Natural killer cell (primary cell): Measurements from ENCODE around the gene C14orf39. TPM values are rescaled to one million over a fixed set of nuclear protein-coding genes. Genes with fewer than 3 reads are reported as not detected.

ENCODE experiments used
- ATAC-seq, 3 donors: fragments of 150-1000 bp in 2 of 3; fragments of 200-7000 bp in 1 of 3; cut with Tn5 transposase; 1 replicate in 1 of 3; 2 replicates in 2 of 3; pipeline ENCODE4 v1.10.0; 2021; ENCODE audit warnings: mild to moderate bottlenecking in 2 of 3, moderate library complexity in 2 of 3
- DNase-seq, 2 donors: peaks; one replicate each; pipeline versions ENCODE4 v3.0.0 to v3.0.0-alpha.2; 2013 to 2021; ENCODE audit warnings: mixed read lengths in 1 of 2
- H3K27ac ChIP-seq: one replicate; pipeline ENCODE4 v1.5.1; 2013; ENCODE audit warnings: mild to moderate bottlenecking, low read length
- H3K27me3 ChIP-seq: one replicate; pipeline ENCODE4 v1.6.1; 2013; ENCODE audit warnings: low read length; ENCODE audit not compliant: control insufficient read depth, insufficient read depth
- H3K36me3 ChIP-seq: one replicate; pipeline ENCODE4 v1.6.1; 2013; ENCODE audit warnings: low read length; ENCODE audit not compliant: control insufficient read depth, insufficient read depth
- H3K4me1 ChIP-seq: one replicate; pipeline ENCODE4 v1.6.1; 2013; ENCODE audit warnings: low read length; ENCODE audit not compliant: control insufficient read depth, insufficient read depth
- H3K4me3 ChIP-seq: one replicate; pipeline ENCODE4 v1.5.1; 2013; ENCODE audit warnings: low read length
- H3K9me3 ChIP-seq: one replicate; pipeline ENCODE4 v1.6.1; 2013; ENCODE audit warnings: low read length; ENCODE audit not compliant: control insufficient read depth, insufficient read depth
- H3K27ac Mint-ChIP-seq, 2 donors: one replicate each; pipeline ENCODE4 v1.8.0; 2022; ENCODE audit warnings: mild to moderate bottlenecking in 2 of 2, mixed read lengths in 2 of 2, moderate library complexity in 1 of 2
- H3K27me3 Mint-ChIP-seq, 2 donors: one replicate each; pipeline ENCODE4 v1.8.0; 2022; ENCODE audit warnings: low read depth in 2 of 2, mixed read lengths in 2 of 2
- H3K36me3 Mint-ChIP-seq: one replicate; pipeline ENCODE4 v1.8.0; 2022; ENCODE audit warnings: mixed read lengths
- H3K4me1 Mint-ChIP-seq, 2 donors: one replicate each; pipeline ENCODE4 v1.8.0; 2022; ENCODE audit warnings: mixed read lengths in 2 of 2
- H3K4me3 Mint-ChIP-seq: one replicate; pipeline ENCODE4 v1.8.0; 2022; ENCODE audit warnings: mild to moderate bottlenecking, moderate library complexity, mixed read lengths
- H3K9me3 Mint-ChIP-seq, 2 donors: one replicate each; pipeline ENCODE4 v1.8.0; 2022; ENCODE audit warnings: mixed read lengths in 2 of 2
- CTCF ChIP-seq: fragments of 200-600 bp; IDR thresholded peaks from one replicate; pipeline ENCODE4 v1.8.0; 2022; ENCODE audit warnings: antibody characterized with exemption
- WGBS: methylation state at CpG from one replicate; pipeline ENCODE4 v1.1.7; 2013; ENCODE audit warnings: missing lambda C conversion rate; ENCODE audit not compliant: insufficient coverage; 5-methylcytosine and 5-hydroxymethylcytosine counted together
- intact Hi-C: fragments of 100-400 bp; cut with micrococcal nuclease; formaldehyde crosslinking; loops from one replicate; pipeline ENCODE4 v1.14.2; 2022
- total RNA-seq, 4 donors: library from RNA; stranded (reverse); fragments of 120-200 nt in 1 of 4; gene quantifications; one replicate each; pipeline versions ENCODE4 v1.2.3 to v1.2.4, GENCODE V29; 2013 to 2022

Gene C14orf39
- total RNA-seq, 3 donors from 2014 or later (not counting 1 experiment from before 2014, with no cell fraction given) = not detected

GRCh38 chr14:60514741-60515491 lies 29.1 kb upstream of the C14orf39 start:
- ATAC-seq (peak in 1 of 3 donors; percentile 44), DNase-seq (no peak)
- Mint-ChIP-seq H3K27ac (no peak overlapping the region), H3K27me3 (peaks cover 49 to 58% of the 10 kb centered on the region in 2 donors), H3K4me3 (no peak overlapping the region), H3K36me3 (no peaks in the 10 kb centered on the region), H3K9me3 (peaks cover 0 to 3% of the 10 kb centered on the region in 2 donors), H3K4me1 (peaks cover 11 to 15% of the 10 kb centered on the region in 2 donors)
- H3K4me1 ChIP-seq = peaks cover 8% of the 10 kb centered on the region
- WGBS = 5% methylated on average over 79 of the region's 79 CpGs
- H3K4me3 ChIP-seq = no peak overlapping the region
- H3K27ac ChIP-seq = no peak overlapping the region
- no peaks in the 10 kb centered on the region for H3K9me3 ChIP-seq
- TF ChIP-seq CTCF = peak; percentile 19
- H3K27me3 ChIP-seq = peaks cover 51% of the 10 kb centered on the region
- no peaks in the 10 kb centered on the region for H3K36me3 ChIP-seq
- intact Hi-C loops = no loop called here

GRCh38 chr14:60514378-60514740 lies 28.5 kb upstream of the C14orf39 start:
- no peak for DNase-seq
- Histone ChIP-seq H3K36me3 (no peaks in the 10 kb centered on the region), H3K4me3 (no peak overlapping the region), H3K27ac (no peak overlapping the region), H3K27me3 (peaks cover 56% of the 10 kb centered on the region), H3K4me1 (peaks cover 8% of the 10 kb centered on the region), H3K9me3 (no peaks in the 10 kb centered on the region)
- peaks cover 53 to 59% of the 10 kb centered on the region in 2 donors for H3K27me3 Mint-ChIP-seq
- WGBS = 6% methylated on average over 5 of the region's 10 CpGs
- no peak for TF ChIP-seq CTCF
- H3K9me3 Mint-ChIP-seq = peaks cover 0 to 3% of the 10 kb centered on the region in 2 donors
- peaks cover 11 to 15% of the 10 kb centered on the region in 2 donors for H3K4me1 Mint-ChIP-seq
- no peak for ATAC-seq
- H3K4me3 Mint-ChIP-seq = peak overlapping the region; percentile 45
- H3K27ac Mint-ChIP-seq = no peak overlapping the region
- H3K36me3 Mint-ChIP-seq = no peaks in the 10 kb centered on the region
- intact Hi-C loops = no loop called here

GRCh38 chr14:60512973-60513571 lies 27.2 kb upstream of the C14orf39 start:
- Mint-ChIP-seq H3K36me3 (no peaks in the 10 kb centered on the region), H3K27ac (no peak overlapping the region), H3K9me3 (peaks cover 0 to 3% of the 10 kb centered on the region in 2 donors), H3K4me1 (peaks cover 11 to 15% of the 10 kb centered on the region in 2 donors), H3K27me3 (peaks cover 58 to 60% of the 10 kb centered on the region in 2 donors), H3K4me3 (no peak overlapping the region)
- H3K36me3 ChIP-seq = no peaks in the 10 kb centered on the region
- peaks cover 8% of the 10 kb centered on the region for H3K4me1 ChIP-seq
- no peaks in the 10 kb centered on the region for H3K9me3 ChIP-seq
- H3K27ac ChIP-seq = no peak overlapping the region
- ATAC-seq = no peak
- no peak overlapping the region for H3K4me3 ChIP-seq
- DNase-seq = no peak
- TF ChIP-seq CTCF = no peak
- intact Hi-C loops = no loop called here
- WGBS = 4% methylated on average over 7 of the region's 7 CpGs
- peaks cover 62% of the 10 kb centered on the region for H3K27me3 ChIP-seq
